HEK293 (cell line): ENCODE results near the gene PADI3.

ENCODE experiments used
- CTCF ChIA-PET: fragments of 350-600 bp; formaldehyde crosslinking; extraction: SDS; loops from one replicate; lab custom pipeline; 2021; ENCODE audit warnings: antibody characterized with exemption; lab: Yijun Ruan, JAX
- POLR2A ChIA-PET: fragments of 300-600 bp; formaldehyde crosslinking; extraction: SDS; loops from one replicate; lab custom pipeline; 2020; ENCODE audit warnings: antibody characterized with exemption, inconsistent platforms; lab: Yijun Ruan, JAX
- H3K27ac ChIP-seq: fragments of 200-500 bp; sonication (Bioruptor generic); 2 replicates; pipeline ENCODE4 v1.5.1; 2014; ENCODE audit warnings: low read depth, low read length, control low read depth, inconsistent platforms; ENCODE audit errors: extremely low read depth
- H3K36me3 ChIP-seq, 2 experiments: fragments of 200-500 bp in 1 of 2; sonication (Bioruptor generic) in 1 of 2; 1 replicate in 1 of 2; 2 replicates in 1 of 2; pipeline ENCODE4 v1.5.1; 2014 to 2017; ENCODE audit warnings: inconsistent platforms in 2 of 2, low read length in 2 of 2; ENCODE audit not compliant: control insufficient read depth in 2 of 2, insufficient read depth in 1 of 2
- H3K4me1 ChIP-seq: fragments of 200-500 bp; sonication (Bioruptor generic); 2 replicates; pipeline ENCODE4 v1.5.1; 2014; ENCODE audit warnings: mild to moderate bottlenecking, low read length, inconsistent platforms; ENCODE audit not compliant: control insufficient read depth, insufficient read depth
- H3K4me3 ChIP-seq: 2 replicates; pipeline ENCODE4 v1.5.1; 2011; ENCODE audit warnings: low read depth, mild to moderate bottlenecking, control low read depth, low read length, moderate library complexity
- H3K9me3 ChIP-seq: fragments of 200-500 bp; sonication (Bioruptor generic); 2 replicates; pipeline ENCODE4 v1.5.1; 2014; ENCODE audit warnings: low read depth, low read length, inconsistent platforms; ENCODE audit not compliant: control insufficient read depth, insufficient read depth
- TSHZ1 ChIP-seq: fragments of 450-650 bp; formaldehyde crosslinking; IDR thresholded peaks from 2 replicates; pipeline ENCODE4 v1.5.1; 2016; ENCODE audit warnings: missing biosample characterization, missing genetic modification characterization, borderline replicate concordance
- ZIC2 ChIP-seq: fragments of 450-650 bp; formaldehyde crosslinking; IDR thresholded peaks from 2 replicates; pipeline ENCODE4 v1.5.1; 2016; ENCODE audit warnings: missing biosample characterization, missing genetic modification characterization
- ZNF248 ChIP-seq: fragments of 450-650 bp; formaldehyde crosslinking; IDR thresholded peaks from 2 replicates; pipeline ENCODE4 v1.5.1; 2017; ENCODE audit warnings: missing biosample characterization, missing genetic modification characterization
- ZNF416 ChIP-seq: fragments of 450-650 bp; formaldehyde crosslinking; IDR thresholded peaks from 2 replicates; pipeline ENCODE4 v1.5.1; 2016; ENCODE audit warnings: missing biosample characterization, missing genetic modification characterization
- ZNF518A ChIP-seq: fragments of 450-650 bp; formaldehyde crosslinking; conservative IDR thresholded peaks from 2 replicates; pipeline ENCODE4 v1.5.1; 2016; ENCODE audit warnings: low read depth, missing biosample characterization, missing genetic modification characterization
- ZNF621 ChIP-seq: fragments of 450-650 bp; formaldehyde crosslinking; IDR thresholded peaks from 2 replicates; pipeline ENCODE4 v1.5.1; 2017; ENCODE audit warnings: missing biosample characterization, missing genetic modification characterization
- ZNF792 ChIP-seq: fragments of 450-650 bp; formaldehyde crosslinking; IDR thresholded peaks from 2 replicates; pipeline ENCODE4 v1.5.1; 2016; ENCODE audit warnings: missing biosample characterization, missing genetic modification characterization
- TF ChIP-seq, protein P1 (sequence below): fragments of 450-650 bp; formaldehyde crosslinking; IDR thresholded peaks from 2 replicates; pipeline ENCODE4 v1.5.1; 2016; ENCODE audit warnings: missing biosample characterization, missing genetic modification characterization, borderline replicate concordance
- TF ChIP-seq, protein P2 (sequence below): fragments of 450-650 bp; formaldehyde crosslinking; IDR thresholded peaks from 2 replicates; pipeline ENCODE4 v1.5.1; 2016; ENCODE audit warnings: missing biosample characterization, missing genetic modification characterization
- TF ChIP-seq, protein P3 (sequence below): fragments of 450-650 bp; formaldehyde crosslinking; IDR thresholded peaks from 2 replicates; pipeline ENCODE4 v1.5.1; 2016; ENCODE audit warnings: missing biosample characterization, missing genetic modification characterization, borderline replicate concordance

PADI3 gene

DNA sequence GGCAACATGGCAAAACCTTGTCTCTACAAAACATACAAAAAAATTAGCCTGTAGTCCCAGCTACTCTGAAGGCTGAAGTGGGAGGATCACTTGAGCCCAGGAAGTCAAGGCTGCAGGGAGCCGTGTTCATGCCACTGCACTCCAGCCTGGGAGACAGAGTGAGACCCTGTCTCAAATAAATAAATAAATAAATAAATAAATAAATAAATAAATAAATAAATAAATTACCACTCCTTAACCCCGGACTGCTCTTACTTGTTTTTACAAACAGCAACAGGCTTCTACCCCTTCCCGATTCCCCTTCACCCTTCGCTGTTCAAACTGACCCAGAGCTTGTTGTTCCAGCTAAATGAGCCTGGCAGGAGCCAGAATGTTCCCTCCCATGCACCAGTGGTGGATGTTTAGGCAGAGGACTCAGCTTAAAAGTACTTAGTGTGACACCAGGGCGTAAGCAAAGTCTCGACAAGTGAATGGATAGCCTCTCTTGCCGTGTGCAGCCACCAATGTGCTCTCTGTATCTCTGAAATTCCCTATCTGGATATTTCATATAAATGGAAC, 21.5 kb upstream of the PADI3 start (continued):
- TF ChIP-seq, protein P1, sequence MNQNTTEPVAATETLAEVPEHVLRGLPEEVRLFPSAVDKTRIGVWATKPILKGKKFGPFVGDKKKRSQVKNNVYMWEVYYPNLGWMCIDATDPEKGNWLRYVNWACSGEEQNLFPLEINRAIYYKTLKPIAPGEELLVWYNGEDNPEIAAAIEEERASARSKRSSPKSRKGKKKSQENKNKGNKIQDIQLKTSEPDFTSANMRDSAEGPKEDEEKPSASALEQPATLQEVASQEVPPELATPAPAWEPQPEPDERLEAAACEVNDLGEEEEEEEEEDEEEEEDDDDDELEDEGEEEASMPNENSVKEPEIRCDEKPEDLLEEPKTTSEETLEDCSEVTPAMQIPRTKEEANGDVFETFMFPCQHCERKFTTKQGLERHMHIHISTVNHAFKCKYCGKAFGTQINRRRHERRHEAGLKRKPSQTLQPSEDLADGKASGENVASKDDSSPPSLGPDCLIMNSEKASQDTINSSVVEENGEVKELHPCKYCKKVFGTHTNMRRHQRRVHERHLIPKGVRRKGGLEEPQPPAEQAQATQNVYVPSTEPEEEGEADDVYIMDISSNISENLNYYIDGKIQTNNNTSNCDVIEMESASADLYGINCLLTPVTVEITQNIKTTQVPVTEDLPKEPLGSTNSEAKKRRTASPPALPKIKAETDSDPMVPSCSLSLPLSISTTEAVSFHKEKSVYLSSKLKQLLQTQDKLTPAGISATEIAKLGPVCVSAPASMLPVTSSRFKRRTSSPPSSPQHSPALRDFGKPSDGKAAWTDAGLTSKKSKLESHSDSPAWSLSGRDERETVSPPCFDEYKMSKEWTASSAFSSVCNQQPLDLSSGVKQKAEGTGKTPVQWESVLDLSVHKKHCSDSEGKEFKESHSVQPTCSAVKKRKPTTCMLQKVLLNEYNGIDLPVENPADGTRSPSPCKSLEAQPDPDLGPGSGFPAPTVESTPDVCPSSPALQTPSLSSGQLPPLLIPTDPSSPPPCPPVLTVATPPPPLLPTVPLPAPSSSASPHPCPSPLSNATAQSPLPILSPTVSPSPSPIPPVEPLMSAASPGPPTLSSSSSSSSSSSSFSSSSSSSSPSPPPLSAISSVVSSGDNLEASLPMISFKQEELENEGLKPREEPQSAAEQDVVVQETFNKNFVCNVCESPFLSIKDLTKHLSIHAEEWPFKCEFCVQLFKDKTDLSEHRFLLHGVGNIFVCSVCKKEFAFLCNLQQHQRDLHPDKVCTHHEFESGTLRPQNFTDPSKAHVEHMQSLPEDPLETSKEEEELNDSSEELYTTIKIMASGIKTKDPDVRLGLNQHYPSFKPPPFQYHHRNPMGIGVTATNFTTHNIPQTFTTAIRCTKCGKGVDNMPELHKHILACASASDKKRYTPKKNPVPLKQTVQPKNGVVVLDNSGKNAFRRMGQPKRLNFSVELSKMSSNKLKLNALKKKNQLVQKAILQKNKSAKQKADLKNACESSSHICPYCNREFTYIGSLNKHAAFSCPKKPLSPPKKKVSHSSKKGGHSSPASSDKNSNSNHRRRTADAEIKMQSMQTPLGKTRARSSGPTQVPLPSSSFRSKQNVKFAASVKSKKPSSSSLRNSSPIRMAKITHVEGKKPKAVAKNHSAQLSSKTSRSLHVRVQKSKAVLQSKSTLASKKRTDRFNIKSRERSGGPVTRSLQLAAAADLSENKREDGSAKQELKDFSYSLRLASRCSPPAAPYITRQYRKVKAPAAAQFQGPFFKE (tag by site-specific recombination), result no peak
- TF ChIP-seq TSHZ1 (tag by site-specific recombination), result peak; percentile 64; the same call in 1 of the 2 replicates
- TF ChIP-seq, protein P2, sequence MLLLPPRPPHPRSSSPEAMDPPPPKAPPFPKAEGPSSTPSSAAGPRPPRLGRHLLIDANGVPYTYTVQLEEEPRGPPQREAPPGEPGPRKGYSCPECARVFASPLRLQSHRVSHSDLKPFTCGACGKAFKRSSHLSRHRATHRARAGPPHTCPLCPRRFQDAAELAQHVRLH (tag by site-specific recombination), result peak; percentile 56; the same call in 1 of the 2 replicates

- POLR2A ChIA-PET, result no interaction called here
- Histone ChIP-seq H3K4me3 (no peak overlapping the region), H3K4me1 (peaks cover 12% of the 10 kb centered on the region), H3K36me3 (no peaks in the 10 kb centered on the region), H3K27ac (no peak overlapping the region), H3K9me3 (no peaks in the 10 kb centered on the region)
- TF ChIP-seq ZNF792 (tag by site-specific recombination) (no peak), ZNF518A (tag by site-specific recombination) (no peak), ZIC2 (tag by site-specific recombination) (no peak), ZNF416 (no peak), ZNF621 (no peak), ZNF248 (tag by site-specific recombination) (no peak)
- TF ChIP-seq, protein P3, sequence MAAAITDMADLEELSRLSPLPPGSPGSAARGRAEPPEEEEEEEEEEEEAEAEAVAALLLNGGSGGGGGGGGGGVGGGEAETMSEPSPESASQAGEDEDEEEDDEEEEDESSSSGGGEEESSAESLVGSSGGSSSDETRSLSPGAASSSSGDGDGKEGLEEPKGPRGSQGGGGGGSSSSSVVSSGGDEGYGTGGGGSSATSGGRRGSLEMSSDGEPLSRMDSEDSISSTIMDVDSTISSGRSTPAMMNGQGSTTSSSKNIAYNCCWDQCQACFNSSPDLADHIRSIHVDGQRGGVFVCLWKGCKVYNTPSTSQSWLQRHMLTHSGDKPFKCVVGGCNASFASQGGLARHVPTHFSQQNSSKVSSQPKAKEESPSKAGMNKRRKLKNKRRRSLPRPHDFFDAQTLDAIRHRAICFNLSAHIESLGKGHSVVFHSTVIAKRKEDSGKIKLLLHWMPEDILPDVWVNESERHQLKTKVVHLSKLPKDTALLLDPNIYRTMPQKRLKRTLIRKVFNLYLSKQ, result no peak
- CTCF ChIA-PET, result no interaction called here
Observed at GRCh38 chr1:17228619-17229018, 20.3 kb upstream of the PADI3 start.
